ENCODE results near the gene SLC16A2.
A peak's percentile ranks its signal among the peaks of the same experiment; 100 is the strongest.

DNA sequence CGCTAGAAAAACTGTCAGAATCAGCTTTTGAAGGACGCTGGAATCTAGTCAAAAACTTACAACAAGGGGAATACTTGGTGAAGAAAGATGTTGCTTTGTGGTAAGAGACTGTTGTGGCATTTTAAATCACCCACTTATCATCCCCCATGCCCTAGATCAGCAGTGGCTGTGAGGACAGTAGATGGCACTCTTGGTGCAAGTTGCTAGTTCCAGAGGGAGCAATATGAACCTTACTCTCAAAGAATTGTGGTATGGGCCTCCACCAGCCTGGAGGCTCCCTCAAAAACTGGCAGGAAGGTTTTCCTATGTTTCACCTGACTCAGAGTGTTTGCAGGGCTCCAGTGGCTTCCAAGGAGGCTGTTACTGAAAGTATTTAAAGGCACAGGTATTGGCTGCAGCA is 37.7 kb upstream of the SLC16A2 start:
- TF ChIP-seq, protein P1, sequence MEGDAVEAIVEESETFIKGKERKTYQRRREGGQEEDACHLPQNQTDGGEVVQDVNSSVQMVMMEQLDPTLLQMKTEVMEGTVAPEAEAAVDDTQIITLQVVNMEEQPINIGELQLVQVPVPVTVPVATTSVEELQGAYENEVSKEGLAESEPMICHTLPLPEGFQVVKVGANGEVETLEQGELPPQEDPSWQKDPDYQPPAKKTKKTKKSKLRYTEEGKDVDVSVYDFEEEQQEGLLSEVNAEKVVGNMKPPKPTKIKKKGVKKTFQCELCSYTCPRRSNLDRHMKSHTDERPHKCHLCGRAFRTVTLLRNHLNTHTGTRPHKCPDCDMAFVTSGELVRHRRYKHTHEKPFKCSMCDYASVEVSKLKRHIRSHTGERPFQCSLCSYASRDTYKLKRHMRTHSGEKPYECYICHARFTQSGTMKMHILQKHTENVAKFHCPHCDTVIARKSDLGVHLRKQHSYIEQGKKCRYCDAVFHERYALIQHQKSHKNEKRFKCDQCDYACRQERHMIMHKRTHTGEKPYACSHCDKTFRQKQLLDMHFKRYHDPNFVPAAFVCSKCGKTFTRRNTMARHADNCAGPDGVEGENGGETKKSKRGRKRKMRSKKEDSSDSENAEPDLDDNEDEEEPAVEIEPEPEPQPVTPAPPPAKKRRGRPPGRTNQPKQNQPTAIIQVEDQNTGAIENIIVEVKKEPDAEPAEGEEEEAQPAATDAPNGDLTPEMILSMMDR (IDR thresholded peaks at IDR 0.05): peak; percentile 62
- no peak for TF ChIP-seq JUND (IDR thresholded peaks at IDR 0.05)
- TF ChIP-seq, protein P2, sequence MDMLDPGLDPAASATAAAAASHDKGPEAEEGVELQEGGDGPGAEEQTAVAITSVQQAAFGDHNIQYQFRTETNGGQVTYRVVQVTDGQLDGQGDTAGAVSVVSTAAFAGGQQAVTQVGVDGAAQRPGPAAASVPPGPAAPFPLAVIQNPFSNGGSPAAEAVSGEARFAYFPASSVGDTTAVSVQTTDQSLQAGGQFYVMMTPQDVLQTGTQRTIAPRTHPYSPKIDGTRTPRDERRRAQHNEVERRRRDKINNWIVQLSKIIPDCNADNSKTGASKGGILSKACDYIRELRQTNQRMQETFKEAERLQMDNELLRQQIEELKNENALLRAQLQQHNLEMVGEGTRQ (IDR thresholded peaks at IDR 0.05; ENCODE audit: borderline replicate concordance, low read depth, low read length): no peak
- no peak for TF ChIP-seq YY1 (IDR thresholded peaks at IDR 0.05; ENCODE audit: low read depth)
- no peak for TF ChIP-seq EZH2phosphoT487 (IDR thresholded peaks at IDR 0.05; ENCODE audit: borderline replicate concordance, low read depth)
- no peak for TF ChIP-seq TAF1 (IDR thresholded peaks at IDR 0.05; ENCODE audit: borderline replicate concordance, low read depth, low read length)
